HG03159 (cell line): ENCODE measurements around the gene HMGCL.

ENCODE experiments used
- ATAC-seq: cut with Tn5 transposase; IDR thresholded peaks from one replicate; pipeline ENCODE4 v1.9.1; 2021; ENCODE audit warnings: mild to moderate bottlenecking, moderate library complexity; ENCODE audit not compliant: unreplicated experiment

HMGCL gene

GRCh38 chr1:23779826-23780371 lies 45.3 kb downstream of the HMGCL start:
- no peak for ATAC-seq

GRCh38 chr1:23777979-23778814 lies 47.0 kb downstream of the HMGCL start, which contains the start of gene PITHD1:
Gene PITHD1 (plus strand): TSS chr1:23778418. CDS start chr1:23778516, 98 bp downstream.
- peak; percentile 71 for ATAC-seq

DNA sequence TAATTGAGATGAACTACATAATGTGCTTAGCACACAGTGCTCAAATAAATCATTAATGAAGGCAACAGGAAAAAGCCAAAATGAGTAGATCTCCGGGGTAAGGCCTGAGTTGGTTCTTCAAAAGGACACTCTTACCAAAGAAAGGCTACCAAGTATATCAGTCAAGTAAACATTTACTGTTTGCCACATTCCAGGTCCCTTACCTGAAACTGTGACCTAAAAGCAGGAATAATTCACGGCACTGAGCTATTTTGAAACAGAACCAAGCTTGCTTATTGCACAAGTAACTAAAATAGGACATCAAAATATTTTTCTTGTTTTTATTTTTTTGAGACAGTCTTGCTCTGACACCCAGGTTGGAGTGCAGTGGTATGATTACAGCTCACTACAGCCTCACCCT lies 49.0 kb downstream of the HMGCL start:
- ATAC-seq: no peak

- ATAC-seq: no peak
These were observed 50.9 kb downstream of the HMGCL start for GRCh38 chr1:23774174-23774880.

- ATAC-seq: no peak
These were observed 52.4 kb downstream of the HMGCL start for GRCh38 chr1:23772854-23773242.

- ATAC-seq: peak; percentile 62
These were observed 53.0 kb downstream of the HMGCL start for GRCh38 chr1:23772049-23772853.

DNA sequence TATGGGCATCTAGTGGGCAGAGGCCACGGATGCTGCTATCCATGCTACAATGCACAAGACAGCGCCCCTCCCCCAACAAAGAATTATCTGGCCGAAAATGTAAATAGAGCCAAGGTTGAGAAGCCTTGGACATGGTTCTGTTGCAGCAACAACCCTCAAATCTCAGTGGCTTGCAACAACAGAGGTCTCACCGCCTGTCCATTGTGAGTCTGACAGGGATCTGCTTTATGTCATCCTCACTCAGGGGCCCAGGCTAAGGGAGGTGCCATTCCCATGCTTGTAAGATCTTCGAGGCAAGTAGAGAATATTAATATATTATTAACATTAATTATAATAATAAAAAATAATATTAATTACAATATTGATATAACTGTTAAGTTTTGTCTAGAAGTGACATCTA lies 56.5 kb downstream of the HMGCL start:
- ATAC-seq: no peak

- no peak for ATAC-seq
These were observed 62.1 kb downstream of the HMGCL start for GRCh38 chr1:23763041-23763577.

DNA sequence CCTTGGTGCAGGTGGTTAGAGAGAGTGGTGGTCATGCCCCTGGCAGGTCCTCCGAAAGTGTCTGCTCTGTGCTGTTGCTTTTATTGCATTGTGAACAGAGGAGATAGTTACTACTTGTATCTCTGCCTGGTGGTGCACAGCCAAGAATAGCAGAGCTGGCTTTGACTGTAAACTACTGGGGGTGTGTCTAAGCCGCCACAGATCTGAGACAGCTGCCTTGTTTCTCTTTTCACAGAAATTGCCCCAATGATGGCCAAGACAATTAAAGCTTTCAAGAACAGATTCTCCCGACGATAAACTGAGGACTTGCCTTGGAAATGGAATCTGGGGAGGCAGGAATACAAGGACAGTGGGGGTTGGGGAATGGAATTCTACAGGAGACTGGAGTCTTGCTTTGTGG lies 66.0 kb downstream of the HMGCL start:
- no peak for ATAC-seq

- ATAC-seq: no peak
These were observed 67.4 kb downstream of the HMGCL start for GRCh38 chr1:23757812-23758211.

GRCh38 chr1:23756676-23757075 lies 68.6 kb downstream of the HMGCL start:
- ATAC-seq: no peak

- no peak for ATAC-seq
These were observed 72.3 kb downstream of the HMGCL start for GRCh38 chr1:23752909-23753308.
